Glutamatergic neuron (in vitro differentiated cells): ENCODE results near the gene SPSB4. TPM values are rescaled to one million over a fixed set of nuclear protein-coding genes. Genes with fewer than 3 reads are reported as not detected.

Experiments
- DNase-seq: peaks from one replicate; pipeline ENCODE4 v3.0.0; 2022
- H3K27ac Mint-ChIP-seq: one replicate; pipeline ENCODE4 v1.8.0; 2020; ENCODE audit warnings: mild to moderate bottlenecking, mixed read lengths, inconsistent platforms; ENCODE audit not compliant: unreplicated experiment
- H3K27me3 Mint-ChIP-seq: one replicate; pipeline ENCODE4 v1.8.0; 2020; ENCODE audit warnings: mild to moderate bottlenecking, moderate library complexity, mixed read lengths, inconsistent platforms; ENCODE audit not compliant: unreplicated experiment
- H3K36me3 Mint-ChIP-seq: one replicate; pipeline ENCODE4 v1.8.0; 2020; ENCODE audit warnings: mild to moderate bottlenecking, mixed read lengths, inconsistent platforms; ENCODE audit not compliant: unreplicated experiment
- H3K4me1 Mint-ChIP-seq: one replicate; pipeline ENCODE4 v1.8.0; 2020; ENCODE audit warnings: mild to moderate bottlenecking, low read depth, mixed read lengths, inconsistent platforms; ENCODE audit not compliant: unreplicated experiment
- H3K4me3 Mint-ChIP-seq: one replicate; pipeline ENCODE4 v1.8.0; 2020; ENCODE audit warnings: mild to moderate bottlenecking, mixed read lengths, inconsistent platforms; ENCODE audit not compliant: unreplicated experiment
- H3K9me3 Mint-ChIP-seq: one replicate; pipeline ENCODE4 v1.8.0; 2020; ENCODE audit warnings: mild to moderate bottlenecking, moderate library complexity, mixed read lengths, inconsistent platforms; ENCODE audit not compliant: unreplicated experiment
- total RNA-seq: library from RNA; stranded (reverse); fragmentation: NEBNext Ultra II Directional; extraction: Animal tissue kit (Norgen Biotek cat#: 25700); gene quantifications from one replicate; pipeline ENCODE4 v1.2.1, GENCODE V29; 2021; ENCODE audit not compliant: unreplicated experiment
- TF ChIP-seq, protein P1 (sequence below): fragments of 200-600 bp; sonication (generic); IDR thresholded peaks from one replicate; pipeline ENCODE4 v1.5.0; 2021; ENCODE audit not compliant: partially characterized antibody, unreplicated experiment

SPSB4 gene
- total RNA-seq, 1 donor from 2014 or later, result 98.4 TPM

DNA sequence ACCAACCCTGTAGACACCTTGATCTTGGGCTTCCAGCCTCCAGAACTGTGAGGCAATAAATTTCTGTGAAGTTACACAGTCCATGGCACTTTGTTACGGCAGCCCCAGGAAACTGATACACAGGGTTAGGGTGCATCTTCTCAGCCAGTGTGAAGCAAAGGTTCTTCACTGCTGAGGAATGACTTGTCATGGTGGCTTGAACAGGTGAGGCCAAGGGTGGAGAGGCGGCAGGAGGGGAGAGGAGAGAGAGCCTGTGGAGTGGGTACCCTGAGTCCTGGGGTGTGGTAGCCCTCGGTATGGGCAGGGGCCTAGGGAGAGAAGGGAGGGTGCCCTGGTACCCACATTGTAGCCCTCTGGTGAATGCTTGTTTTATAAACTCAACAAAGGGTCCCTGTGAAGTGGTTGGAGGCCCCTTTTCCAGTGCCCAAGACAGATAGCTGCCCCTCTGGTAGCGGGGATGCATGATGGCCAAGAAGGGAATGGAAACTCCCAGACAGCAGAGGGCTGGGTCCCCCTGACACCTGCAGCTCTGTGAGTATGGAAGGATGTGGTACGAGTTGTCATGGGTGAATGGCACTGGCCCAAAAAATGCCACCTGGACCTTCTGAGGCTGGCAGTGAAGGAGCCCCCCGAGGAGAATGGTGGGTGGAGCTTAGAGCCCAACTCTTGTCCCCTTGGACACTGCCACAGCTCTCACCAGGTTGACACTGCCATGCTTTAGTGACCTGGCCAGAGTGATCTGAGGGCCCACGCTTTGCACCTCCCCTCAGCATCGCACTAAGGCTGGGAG is 49.6 kb downstream of the SPSB4 start:
- TF ChIP-seq, protein P1, sequence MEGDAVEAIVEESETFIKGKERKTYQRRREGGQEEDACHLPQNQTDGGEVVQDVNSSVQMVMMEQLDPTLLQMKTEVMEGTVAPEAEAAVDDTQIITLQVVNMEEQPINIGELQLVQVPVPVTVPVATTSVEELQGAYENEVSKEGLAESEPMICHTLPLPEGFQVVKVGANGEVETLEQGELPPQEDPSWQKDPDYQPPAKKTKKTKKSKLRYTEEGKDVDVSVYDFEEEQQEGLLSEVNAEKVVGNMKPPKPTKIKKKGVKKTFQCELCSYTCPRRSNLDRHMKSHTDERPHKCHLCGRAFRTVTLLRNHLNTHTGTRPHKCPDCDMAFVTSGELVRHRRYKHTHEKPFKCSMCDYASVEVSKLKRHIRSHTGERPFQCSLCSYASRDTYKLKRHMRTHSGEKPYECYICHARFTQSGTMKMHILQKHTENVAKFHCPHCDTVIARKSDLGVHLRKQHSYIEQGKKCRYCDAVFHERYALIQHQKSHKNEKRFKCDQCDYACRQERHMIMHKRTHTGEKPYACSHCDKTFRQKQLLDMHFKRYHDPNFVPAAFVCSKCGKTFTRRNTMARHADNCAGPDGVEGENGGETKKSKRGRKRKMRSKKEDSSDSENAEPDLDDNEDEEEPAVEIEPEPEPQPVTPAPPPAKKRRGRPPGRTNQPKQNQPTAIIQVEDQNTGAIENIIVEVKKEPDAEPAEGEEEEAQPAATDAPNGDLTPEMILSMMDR, result no peak
- no peak overlapping the region for H3K27ac Mint-ChIP-seq
- H3K27me3 Mint-ChIP-seq, result peaks cover 16% of the 10 kb centered on the region
- no peak for DNase-seq
- H3K9me3 Mint-ChIP-seq, result peaks cover 15% of the 10 kb centered on the region
- peaks cover 26% of the 10 kb centered on the region for H3K4me1 Mint-ChIP-seq
- H3K36me3 Mint-ChIP-seq, result peaks cover 7% of the 10 kb centered on the region
- H3K4me3 Mint-ChIP-seq, result no peak overlapping the region

DNA sequence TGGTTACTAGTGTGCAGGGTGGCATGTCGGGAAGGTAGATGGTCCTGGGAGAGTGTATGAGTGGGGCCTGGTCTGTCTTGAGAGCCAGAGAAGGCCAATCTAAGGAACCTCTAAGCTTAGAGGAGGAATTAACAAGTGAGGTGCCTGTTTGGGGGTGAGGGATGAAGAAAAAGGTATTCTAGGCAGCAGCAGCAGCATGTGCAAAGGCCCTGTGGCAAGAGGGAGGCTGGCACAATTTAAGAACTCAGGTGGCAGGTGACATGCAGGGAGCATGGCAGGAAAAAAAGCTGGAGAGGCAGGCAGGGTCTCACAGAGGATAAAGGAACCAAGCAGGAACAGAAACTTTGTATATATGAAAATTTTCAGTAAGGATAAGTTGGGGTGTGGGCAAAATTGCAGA is 51.2 kb downstream of the SPSB4 start:
- Mint-ChIP-seq H3K9me3 (peaks cover 13% of the 10 kb centered on the region), H3K27ac (no peak overlapping the region), H3K27me3 (peaks cover 19% of the 10 kb centered on the region), H3K4me1 (peaks cover 33% of the 10 kb centered on the region), H3K36me3 (peaks cover 7% of the 10 kb centered on the region), H3K4me3 (no peak overlapping the region)
- no peak for DNase-seq
- TF ChIP-seq, protein P1, result no peak

DNA sequence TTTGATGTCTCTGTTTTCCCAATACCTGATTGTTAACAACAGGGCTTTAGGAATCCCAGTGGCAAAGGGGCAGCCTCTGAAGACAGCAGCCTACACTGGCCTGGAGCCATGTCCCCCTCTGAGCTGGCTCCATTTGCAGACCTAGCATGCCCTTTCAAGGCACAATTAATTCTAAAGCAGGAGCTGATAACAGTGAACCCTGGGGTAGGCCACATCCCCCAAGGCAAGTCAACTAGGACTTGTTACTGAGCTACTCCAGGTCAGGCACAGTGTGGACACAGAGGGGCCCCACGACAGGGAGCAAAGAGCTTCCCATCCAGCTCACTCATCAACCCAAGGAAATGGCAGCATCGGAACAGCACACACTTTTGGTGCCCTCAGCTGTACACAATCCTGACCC is 51.9 kb downstream of the SPSB4 start:
- no peak for DNase-seq
- Mint-ChIP-seq H3K4me1 (peaks cover 34% of the 10 kb centered on the region), H3K27ac (peak overlapping the region; percentile 63), H3K4me3 (no peak overlapping the region), H3K36me3 (peaks cover 7% of the 10 kb centered on the region), H3K27me3 (peaks cover 19% of the 10 kb centered on the region), H3K9me3 (peaks cover 13% of the 10 kb centered on the region)
- TF ChIP-seq, protein P1, result no peak

DNA sequence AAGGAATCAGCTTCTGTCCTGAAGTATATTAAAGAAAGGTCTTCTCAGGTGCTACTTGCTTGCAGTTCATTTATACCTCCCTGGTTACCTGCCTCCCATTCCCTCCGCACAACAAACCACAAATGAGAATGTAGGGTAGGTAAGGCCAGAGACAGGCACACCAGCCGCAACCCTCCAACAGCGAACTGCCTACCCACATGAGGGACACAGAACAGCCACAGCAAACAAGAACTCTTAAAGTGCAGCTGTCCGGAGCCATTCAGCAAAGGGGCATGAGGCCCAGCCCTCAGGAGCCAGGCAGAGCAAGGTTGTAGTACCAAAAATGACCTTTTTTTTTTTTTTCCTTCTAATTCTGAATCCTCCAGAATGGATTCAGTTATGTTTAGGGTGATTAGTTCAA is 52.4 kb downstream of the SPSB4 start:
- peak overlapping the region; percentile 64 for H3K4me3 Mint-ChIP-seq
- peaks cover 19% of the 10 kb centered on the region for H3K27me3 Mint-ChIP-seq
- TF ChIP-seq, protein P1, result no peak
- H3K27ac Mint-ChIP-seq, result peak overlapping the region; percentile 64
- peaks cover 7% of the 10 kb centered on the region for H3K36me3 Mint-ChIP-seq
- DNase-seq, result no peak
- H3K4me1 Mint-ChIP-seq, result peaks cover 38% of the 10 kb centered on the region
- peaks cover 14% of the 10 kb centered on the region for H3K9me3 Mint-ChIP-seq

DNA sequence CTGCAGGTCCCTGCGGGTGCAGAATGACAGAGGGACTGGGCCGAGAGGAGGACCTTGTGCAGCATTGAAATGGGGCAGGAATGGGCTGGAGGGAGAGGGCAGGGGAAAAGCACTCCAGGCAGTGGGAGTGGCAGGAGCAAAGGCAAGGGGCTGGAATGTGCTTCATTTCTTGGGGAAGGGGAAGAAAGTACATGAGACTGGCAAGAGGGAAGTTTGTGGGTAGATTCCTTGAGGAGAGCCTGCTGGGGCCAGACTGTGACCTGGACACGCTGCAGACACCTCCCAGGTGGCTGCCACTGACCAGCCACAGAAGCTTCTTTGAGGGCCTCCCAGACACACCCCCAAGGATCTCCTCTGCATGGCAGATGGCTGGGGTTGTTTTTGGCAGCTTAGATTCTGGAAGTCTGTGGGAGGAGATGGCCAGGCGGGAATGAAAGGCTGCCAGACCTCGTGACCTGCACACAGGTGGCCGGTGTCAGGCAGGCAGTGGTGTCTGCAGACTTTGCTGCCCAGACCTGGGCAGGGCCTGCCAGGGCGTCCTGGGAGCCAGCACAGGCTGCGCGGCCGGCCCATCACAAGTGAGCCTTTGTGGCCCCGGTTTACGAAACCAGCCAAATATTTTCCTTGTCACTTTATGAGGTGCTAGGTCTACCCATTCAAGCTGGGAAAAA is 53.1 kb downstream of the SPSB4 start:
- DNase-seq, result no peak
- Mint-ChIP-seq H3K36me3 (peaks cover 7% of the 10 kb centered on the region), H3K9me3 (peaks cover 17% of the 10 kb centered on the region), H3K27ac (peak overlapping the region; percentile 64), H3K4me1 (peaks cover 45% of the 10 kb centered on the region), H3K4me3 (peak overlapping the region; percentile 64), H3K27me3 (peaks cover 19% of the 10 kb centered on the region)
- TF ChIP-seq, protein P1, result no peak
